Loucy (cell line): ENCODE data around the gene CRACDL.

Experiments
- H2AFZ ChIP-seq: fragments of 200-600 bp; sonication (generic); 2 replicates; pipeline ENCODE4 v1.6.0; 2016; ENCODE audit warnings: antibody characterized with exemption, mild to moderate bottlenecking, low read length, moderate library complexity
- H3F3A ChIP-seq: fragments of 200-600 bp; 2 replicates; pipeline ENCODE4 v1.6.0; 2016; ENCODE audit warnings: antibody characterized with exemption, low read depth, mild to moderate bottlenecking
- H3K27me3 ChIP-seq: fragments of 200-600 bp; sonication (generic); 2 replicates; pipeline ENCODE4 v1.6.1; 2014; ENCODE audit warnings: low read length, mild to moderate bottlenecking; ENCODE audit not compliant: insufficient read depth, poor library complexity, severe bottlenecking
- H3K36me3 ChIP-seq: fragments of 200-600 bp; sonication (generic); 2 replicates; pipeline ENCODE4 v1.6.1; 2016; ENCODE audit warnings: low read length; ENCODE audit not compliant: insufficient read depth
- H3K4me1 ChIP-seq: fragments of 200-600 bp; sonication (generic); 2 replicates; pipeline ENCODE4 v1.5.1; 2014; ENCODE audit warnings: low read length, mild to moderate bottlenecking; ENCODE audit not compliant: insufficient read depth, poor library complexity, severe bottlenecking
- H3K4me2 ChIP-seq: fragments of 200-600 bp; sonication (generic); 2 replicates; pipeline ENCODE4 v1.6.0; 2014; ENCODE audit warnings: antibody characterized with exemption, low read length, low read depth, mild to moderate bottlenecking; ENCODE audit not compliant: poor library complexity, severe bottlenecking
- H3K4me3 ChIP-seq: fragments of 200-600 bp; sonication (generic); 2 replicates; pipeline ENCODE4 v1.5.1; 2014; ENCODE audit warnings: low read length, mild to moderate bottlenecking, mixed read lengths; ENCODE audit not compliant: poor library complexity, severe bottlenecking
- H3K79me2 ChIP-seq: fragments of 200-600 bp; sonication (generic); 2 replicates; pipeline ENCODE4 v1.6.1; 2014; ENCODE audit warnings: low read length; ENCODE audit not compliant: insufficient read depth
- H3K9ac ChIP-seq: fragments of 200-600 bp; sonication (generic); 2 replicates; pipeline ENCODE4 v1.6.0; 2014; ENCODE audit warnings: mild to moderate bottlenecking, low read depth, low read length, moderate library complexity; ENCODE audit not compliant: poor library complexity, severe bottlenecking
- H3K9me2 ChIP-seq: fragments of 200-600 bp; sonication (generic); replicated peaks from 2 replicates; pipeline ENCODE4 v1.6.1; 2016; ENCODE audit warnings: low read depth, low read length, mixed read lengths
- H3K9me3 ChIP-seq: fragments of 200-600 bp; sonication (generic); 2 replicates; pipeline ENCODE4 v1.6.1; 2014; ENCODE audit warnings: mild to moderate bottlenecking, antibody characterized with exemption, low read length, low read depth; ENCODE audit not compliant: insufficient read depth
- H4K20me1 ChIP-seq: fragments of 200-600 bp; sonication (generic); 2 replicates; pipeline ENCODE4 v1.6.0; 2014; ENCODE audit warnings: antibody characterized with exemption, low read length, mild to moderate bottlenecking; ENCODE audit not compliant: insufficient read depth, poor library complexity, severe bottlenecking
- CTCF ChIP-seq: fragments of 200-600 bp; sonication (generic); conservative IDR thresholded peaks from 2 replicates; pipeline ENCODE4 v1.5.1; 2014; ENCODE audit warnings: mild to moderate bottlenecking, antibody characterized with exemption, low read length
- EZH2phosphoT487 ChIP-seq: fragments of 200-600 bp; IDR thresholded peaks from 2 replicates; pipeline ENCODE4 v1.6.1; 2018; ENCODE audit warnings: antibody characterized with exemption, mild to moderate bottlenecking, moderate library complexity, borderline replicate concordance

The CRACDL gene

GRCh38 chr2:98773907-98774306, 162.1 kb downstream of the CRACDL start:
- Histone ChIP-seq H3K9me3 (no peaks in the 10 kb centered on the region), H4K20me1 (no peaks in the 10 kb centered on the region), H2AFZ (no peak overlapping the region), H3K9me2 (no peaks in the 10 kb centered on the region), H3K4me1 (peaks cover 32% of the 10 kb centered on the region), H3K79me2 (no peaks in the 10 kb centered on the region), H3K4me2 (no peak overlapping the region), H3K9ac (no peak overlapping the region), H3F3A (0 out of 2 replicates have a peak, but pooled peaks cover 6% of the 10 kb centered on the region), H3K36me3 (no peaks in the 10 kb centered on the region), H3K4me3 (no peak overlapping the region), H3K27me3 (no peaks in the 10 kb centered on the region)
- TF ChIP-seq EZH2phosphoT487 (no peak), CTCF (no peak)

- Histone ChIP-seq H3K9ac (no peak overlapping the region), H3K4me3 (no peak overlapping the region), H3K9me3 (no peaks in the 10 kb centered on the region), H3K4me2 (no peak overlapping the region), H3F3A (0 out of 2 replicates have a peak, but pooled peaks cover 6% of the 10 kb centered on the region), H3K79me2 (no peaks in the 10 kb centered on the region), H3K4me1 (peaks cover 40% of the 10 kb centered on the region), H2AFZ (no peak overlapping the region), H3K9me2 (no peaks in the 10 kb centered on the region), H4K20me1 (no peaks in the 10 kb centered on the region), H3K36me3 (no peaks in the 10 kb centered on the region), H3K27me3 (no peaks in the 10 kb centered on the region)
- no peak for TF ChIP-seq CTCF
- no peak for TF ChIP-seq EZH2phosphoT487
These were observed 162.9 kb downstream of the CRACDL start for GRCh38 chr2:98773169-98773568.

GRCh38 chr2:98772536-98772935, 163.5 kb downstream of the CRACDL start:
- Histone ChIP-seq H3F3A (0 out of 2 replicates have a peak, but pooled peaks cover 6% of the 10 kb centered on the region), H3K9me2 (no peaks in the 10 kb centered on the region), H2AFZ (peak overlapping the region; percentile 95; the same call in 1 of the 2 replicates), H3K9ac (peak overlapping the region; percentile 61), H3K36me3 (no peaks in the 10 kb centered on the region), H4K20me1 (no peaks in the 10 kb centered on the region), H3K27me3 (no peaks in the 10 kb centered on the region), H3K4me3 (peak overlapping the region; percentile 53), H3K9me3 (no peaks in the 10 kb centered on the region), H3K4me2 (peak overlapping the region; percentile 66), H3K79me2 (no peaks in the 10 kb centered on the region), H3K4me1 (peaks cover 44% of the 10 kb centered on the region)
- no peak for TF ChIP-seq CTCF
- TF ChIP-seq EZH2phosphoT487, result no peak
